HEK293T (cell line): ENCODE data around the gene KRTAP4-6.

Experiments used
- HDGF ChIP-seq: fragments of 450-650 bp; IDR thresholded peaks from 2 replicates; pipeline ENCODE4 v1.6.1; 2017; ENCODE audit warnings: antibody characterized with exemption, borderline replicate concordance
- TARDBP ChIP-seq: fragments of 450-650 bp; IDR thresholded peaks from 2 replicates; pipeline ENCODE4 v1.6.1; 2016

DNA sequence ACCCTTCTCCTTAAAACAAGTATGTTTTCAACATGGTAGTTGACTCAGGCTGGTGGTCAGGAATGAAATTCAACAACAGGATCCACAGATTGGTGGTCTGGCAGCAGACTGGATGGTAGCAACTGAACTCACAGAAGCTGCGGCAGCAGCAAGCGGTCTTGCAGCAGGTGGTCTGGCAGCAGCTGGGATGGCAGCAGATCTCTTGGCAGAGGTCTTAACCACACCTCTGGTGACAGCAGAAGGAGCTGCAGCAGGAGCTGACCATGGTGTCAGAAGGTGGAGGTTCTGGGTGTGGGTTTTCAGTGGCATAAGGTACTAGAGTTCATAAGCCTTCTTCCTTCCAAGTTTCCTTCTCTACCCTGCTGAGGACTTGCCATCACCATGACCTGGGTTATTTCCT lies 46.5 kb upstream of the KRTAP4-6 start:
- TF ChIP-seq HDGF (no peak), TARDBP (no peak)
